GM19438 (cell line): ENCODE measurements around the gene TMOD1.
A peak's percentile ranks its signal among the peaks of the same experiment; 100 is the strongest.
"Not testable (repeated sequence)": the region's sequence is repeated elsewhere in the genome, so short reads cannot be mapped to it uniquely, and the experiment has no call there.

Source experiments
- ATAC-seq: cut with Tn5 transposase; IDR thresholded peaks from one replicate; pipeline ENCODE4 v1.9.1; 2021; ENCODE audit warnings: low read depth; ENCODE audit not compliant: unreplicated experiment

TMOD1 gene

GRCh38 chr9:97497558-97498375 lies 3.7 kb upstream of the TMOD1 start:
- ATAC-seq: not testable (repeated sequence)

- not testable (repeated sequence) for ATAC-seq
Observed at GRCh38 chr9:97498846-97499245, 2.6 kb upstream of the TMOD1 start.

GRCh38 chr9:97500263-97500662 lies 1.2 kb upstream of the TMOD1 start:
- no peak for ATAC-seq

GRCh38 chr9:97500765-97501176 lies 695 bp upstream of the TMOD1 start:
- ATAC-seq: no peak

- peak; percentile 34 for ATAC-seq
Observed at GRCh38 chr9:97501972-97502221, 431 bp downstream of the TMOD1 start.

GRCh38 chr9:97502222-97502983 lies 937 bp downstream of the TMOD1 start:
- no peak for ATAC-seq

- ATAC-seq: no peak
Observed at GRCh38 chr9:97502984-97503861, 1.8 kb downstream of the TMOD1 start.

GRCh38 chr9:97503862-97504210 lies 2.4 kb downstream of the TMOD1 start:
- ATAC-seq: no peak

- ATAC-seq: no peak
Observed at GRCh38 chr9:97504381-97505216, 3.1 kb downstream of the TMOD1 start.

- no peak for ATAC-seq
Observed at GRCh38 chr9:97505845-97506244, 4.4 kb downstream of the TMOD1 start.

- no peak for ATAC-seq
Observed at GRCh38 chr9:97506306-97506705, 4.8 kb downstream of the TMOD1 start.

GRCh38 chr9:97506787-97507186 lies 5.3 kb downstream of the TMOD1 start:
- ATAC-seq: no peak

- no peak for ATAC-seq
Observed at GRCh38 chr9:97507428-97507984, 6.0 kb downstream of the TMOD1 start.

GRCh38 chr9:97508852-97509251 lies 7.4 kb downstream of the TMOD1 start:
- no peak for ATAC-seq

- ATAC-seq: no peak
Observed at GRCh38 chr9:97510797-97511654, 9.6 kb downstream of the TMOD1 start.

GRCh38 chr9:97511655-97512427 lies 10.4 kb downstream of the TMOD1 start:
- ATAC-seq: no peak

- no peak for ATAC-seq
Observed at GRCh38 chr9:97512966-97513560, 11.6 kb downstream of the TMOD1 start.

GRCh38 chr9:97514531-97514930 lies 13.1 kb downstream of the TMOD1 start:
- no peak for ATAC-seq
